HEK293T (cell line): ENCODE measurements around the gene ALPG.

Experiments
- ARNT ChIP-seq: fragments of 450-650 bp; IDR thresholded peaks from 2 replicates; pipeline ENCODE4 v1.6.1; 2017; ENCODE audit warnings: mild to moderate bottlenecking
- BHLHE40 ChIP-seq: fragments of 450-650 bp; IDR thresholded peaks from 2 replicates; pipeline ENCODE4 v1.6.1; 2016; ENCODE audit warnings: mild to moderate bottlenecking, moderate library complexity, borderline replicate concordance
- CTBP1 ChIP-seq: fragments of 450-650 bp; IDR thresholded peaks from 2 replicates; pipeline ENCODE4 v1.6.1; 2016; ENCODE audit warnings: borderline replicate concordance
- ELF4 ChIP-seq: fragments of 450-650 bp; IDR thresholded peaks from 2 replicates; pipeline ENCODE4 v1.6.1; 2017; ENCODE audit warnings: antibody characterized with exemption
- FOXM1 ChIP-seq: fragments of 450-650 bp; IDR thresholded peaks from 2 replicates; pipeline ENCODE4 v1.6.1; 2017; ENCODE audit warnings: mild to moderate bottlenecking, borderline replicate concordance
- HDGF ChIP-seq: fragments of 450-650 bp; IDR thresholded peaks from 2 replicates; pipeline ENCODE4 v1.6.1; 2017; ENCODE audit warnings: antibody characterized with exemption, borderline replicate concordance
- L3MBTL2 ChIP-seq: fragments of 450-650 bp; conservative IDR thresholded peaks from 2 replicates; pipeline ENCODE4 v1.6.1; 2016; ENCODE audit warnings: mild to moderate bottlenecking
- LEF1 ChIP-seq: fragments of 450-650 bp; IDR thresholded peaks from 2 replicates; pipeline ENCODE4 v1.6.1; 2017; ENCODE audit warnings: mild to moderate bottlenecking, borderline replicate concordance
- NFRKB ChIP-seq: fragments of 450-650 bp; IDR thresholded peaks from 2 replicates; pipeline ENCODE4 v1.6.1; 2016; ENCODE audit warnings: mild to moderate bottlenecking, moderate library complexity
- PKNOX1 ChIP-seq: fragments of 450-650 bp; IDR thresholded peaks from 2 replicates; pipeline ENCODE4 v1.6.1; 2016
- SP1 ChIP-seq: fragments of 450-650 bp; IDR thresholded peaks from 2 replicates; pipeline ENCODE4 v1.6.1; 2017
- SUZ12 ChIP-seq: fragments of 450-650 bp; IDR thresholded peaks from 2 replicates; pipeline ENCODE4 v1.6.1; 2016; ENCODE audit warnings: mild to moderate bottlenecking
- ZNF384 ChIP-seq: fragments of 450-650 bp; IDR thresholded peaks from 2 replicates; pipeline ENCODE4 v1.6.1; 2016

- TF ChIP-seq SUZ12 (no peak), L3MBTL2 (no peak), ARNT (no peak), FOXM1 (no peak), BHLHE40 (no peak), PKNOX1 (no peak), ELF4 (no peak), LEF1 (no peak), ZNF384 (no peak), NFRKB (no peak), SP1 (no peak), CTBP1 (no peak), HDGF (no peak)
Measured at GRCh38 chr2:232431705-232432590, 25.3 kb downstream of the ALPG start.
